IMR-90 (cell line): ENCODE measurements around the gene DCHS1. TPM values are rescaled to one million over a fixed set of nuclear protein-coding genes. Genes with fewer than 3 reads are reported as not detected.

ENCODE experiments used
- ATAC-seq: fragments of 200-7000 bp; cut with Tn5 transposase; 2 replicates; pipeline ENCODE4 v1.9.1; 2020; ENCODE audit warnings: low read depth, mild to moderate bottlenecking, moderate library complexity
- BruUV-seq: library from RNA; stranded (reverse); fragments of 400-500 nt; replicated peaks from 2 replicates; lab custom pipeline; 2021; lab: Mats Ljungman, UMichigan
- CTCF ChIA-PET: fragments of 300-600 bp; formaldehyde crosslinking; extraction: SDS; loops from one replicate; lab custom pipeline; 2021; ENCODE audit warnings: antibody characterized with exemption; lab: Yijun Ruan, JAX
- POLR2A ChIA-PET: fragments of 300-600 bp; sonication (Branson Sonifier 250); formaldehyde crosslinking; loops from one replicate; lab custom pipeline; 2022; ENCODE audit warnings: antibody characterized with exemption; ENCODE audit not compliant: unreplicated experiment; lab: Charles Lee
- DNase-seq: peaks from one replicate; pipeline ENCODE4 v3.0.0; 2013
- H2AFZ ChIP-seq: replicated peaks from 2 replicates; pipeline ENCODE3; 2013; ENCODE audit warnings: low read length, mild to moderate bottlenecking; ENCODE audit not compliant: poor library complexity
- H2AK5ac ChIP-seq: 2 replicates; pipeline ENCODE4 v1.6.1; 2013; ENCODE audit warnings: low read depth, low read length, inconsistent platforms
- H2AK9ac ChIP-seq: replicated peaks from 2 replicates; pipeline ENCODE3; 2013; ENCODE audit warnings: mild to moderate bottlenecking, low read depth, low read length, moderate library complexity; ENCODE audit not compliant: poor library complexity
- H2BK120ac ChIP-seq: 2 replicates; pipeline ENCODE4 v1.6.1; 2013; ENCODE audit warnings: low read depth, low read length, inconsistent platforms
- H2BK15ac ChIP-seq: 3 replicates; pipeline ENCODE4 v1.6.1; 2013; ENCODE audit warnings: low read depth, low read length, inconsistent platforms
- H2BK20ac ChIP-seq: 2 replicates; pipeline ENCODE4 v1.6.1; 2013; ENCODE audit warnings: low read depth, mild to moderate bottlenecking, inconsistent platforms, low read length, moderate library complexity
- H2BK5ac ChIP-seq: 2 replicates; pipeline ENCODE4 v1.6.1; 2013; ENCODE audit warnings: mild to moderate bottlenecking, low read depth, low read length, inconsistent platforms; ENCODE audit not compliant: poor library complexity, severe bottlenecking
- H3K14ac ChIP-seq: replicated peaks from 2 replicates; pipeline ENCODE4 v1.6.1; 2013; ENCODE audit warnings: low read depth, low read length, inconsistent platforms
- H3K18ac ChIP-seq: 2 replicates; pipeline ENCODE4 v1.6.1; 2013; ENCODE audit warnings: low read depth, low read length, control low read depth
- H3K23ac ChIP-seq: 2 replicates; pipeline ENCODE4 v1.6.1; 2013; ENCODE audit warnings: low read depth, low read length, inconsistent platforms
- H3K27ac ChIP-seq: 2 replicates; pipeline ENCODE4 v1.5.1; 2013; ENCODE audit warnings: mild to moderate bottlenecking, control low read depth, low read length; ENCODE audit not compliant: insufficient read depth
- H3K27me3 ChIP-seq: 2 replicates; pipeline ENCODE4 v1.6.1; 2013; ENCODE audit warnings: low read length; ENCODE audit not compliant: control insufficient read depth, insufficient read depth
- H3K36me3 ChIP-seq: 2 replicates; pipeline ENCODE4 v1.6.1; 2013; ENCODE audit warnings: low read length, mixed read lengths; ENCODE audit not compliant: control insufficient read depth, insufficient read depth
- H3K4ac ChIP-seq: 2 replicates; pipeline ENCODE4 v1.6.1; 2013; ENCODE audit warnings: low read depth, low read length, inconsistent platforms
- H3K4me1 ChIP-seq: 2 replicates; pipeline ENCODE4 v1.6.1; 2013; ENCODE audit warnings: low read length, mixed read lengths; ENCODE audit not compliant: control insufficient read depth, insufficient read depth
- H3K4me2 ChIP-seq: 2 replicates; pipeline ENCODE4 v1.6.1; 2013; ENCODE audit warnings: low read depth, mild to moderate bottlenecking, control low read depth, low read length, moderate library complexity
- H3K4me3 ChIP-seq: 2 replicates; pipeline ENCODE4 v1.5.1; 2013; ENCODE audit warnings: low read depth, mild to moderate bottlenecking, control low read depth, low read length, moderate library complexity; ENCODE audit not compliant: insufficient read depth
- H3K56ac ChIP-seq: 2 replicates; pipeline ENCODE4 v1.6.1; 2013; ENCODE audit warnings: low read length, inconsistent platforms; ENCODE audit not compliant: insufficient read depth; ENCODE audit errors: extremely low read depth
- H3K79me1 ChIP-seq, 2 experiments: 2 replicates each; pipeline ENCODE4 v1.6.1; 2013; ENCODE audit warnings: low read length in 2 of 2, inconsistent platforms in 1 of 2, low read depth in 1 of 2
- H3K9ac ChIP-seq: 2 replicates; pipeline ENCODE4 v1.6.1; 2013; ENCODE audit warnings: low read depth, low read length, control low read depth
- H3K9me1 ChIP-seq: 2 replicates; pipeline ENCODE4 v1.6.1; 2013; ENCODE audit warnings: low read length, inconsistent platforms; ENCODE audit not compliant: insufficient read depth
- H3K9me3 ChIP-seq: 2 replicates; pipeline ENCODE4 v1.6.1; 2013; ENCODE audit warnings: low read length; ENCODE audit not compliant: control insufficient read depth, insufficient read depth
- H4K20me1 ChIP-seq: 2 replicates; pipeline ENCODE4 v1.6.1; 2013; ENCODE audit warnings: low read length, inconsistent platforms; ENCODE audit not compliant: insufficient read depth
- H4K5ac ChIP-seq: 2 replicates; pipeline ENCODE4 v1.6.1; 2013; ENCODE audit warnings: mild to moderate bottlenecking, low read depth, low read length, control low read depth
- H4K8ac ChIP-seq, 2 experiments: 2 replicates each; pipeline ENCODE4 v1.6.1; 2013; ENCODE audit warnings: low read depth in 2 of 2, low read length in 2 of 2, control low read depth in 1 of 2, inconsistent platforms in 1 of 2
- H4K91ac ChIP-seq: 2 replicates; pipeline ENCODE4 v1.6.1; 2013; ENCODE audit warnings: low read depth, low read length, inconsistent platforms; ENCODE audit not compliant: insufficient read depth
- BHLHE40 ChIP-seq: fragments of 150-350 bp; IDR thresholded peaks from 2 replicates; pipeline ENCODE4 v1.6.1; 2016; ENCODE audit warnings: mild to moderate bottlenecking, low read depth, low read length
- CEBPB ChIP-seq: IDR thresholded peaks from 2 replicates; pipeline ENCODE4 v1.6.1; 2012; ENCODE audit warnings: low read depth, low read length, improper control_type of control experiment
- CHD1 ChIP-seq: IDR thresholded peaks from 2 replicates; pipeline ENCODE4 v1.6.1; 2012; ENCODE audit warnings: low read depth, low read length, improper control_type of control experiment
- ELK1 ChIP-seq: fragments of 150-350 bp; IDR thresholded peaks from 2 replicates; pipeline ENCODE4 v1.6.1; 2016; ENCODE audit warnings: low read depth, mild to moderate bottlenecking, low read length, moderate library complexity, borderline replicate concordance
- MAFK ChIP-seq: IDR thresholded peaks from 2 replicates; pipeline ENCODE4 v1.6.1; 2012; ENCODE audit warnings: low read depth, low read length, improper control_type of control experiment
- MAZ ChIP-seq: IDR thresholded peaks from 2 replicates; pipeline ENCODE4 v1.6.1; 2012; ENCODE audit warnings: low read depth, mild to moderate bottlenecking, low read length, improper control_type of control experiment, moderate library complexity, borderline replicate concordance
- NFE2L2 ChIP-seq: fragments of 150-350 bp; IDR thresholded peaks from 2 replicates; pipeline ENCODE4 v1.6.1; 2016; ENCODE audit warnings: low read depth, mild to moderate bottlenecking, low read length
- POLR2A ChIP-seq: IDR thresholded peaks from 2 replicates; pipeline ENCODE4 v1.6.1; 2012; ENCODE audit warnings: mild to moderate bottlenecking, low read depth, low read length
- RAD21 ChIP-seq: IDR thresholded peaks from 2 replicates; pipeline ENCODE4 v1.6.1; 2012; ENCODE audit warnings: low read length, improper control_type of control experiment
- RCOR1 ChIP-seq: IDR thresholded peaks from 2 replicates; pipeline ENCODE4 v1.6.1; 2012; ENCODE audit warnings: mild to moderate bottlenecking, low read length, improper control_type of control experiment; ENCODE audit not compliant: insufficient replicate concordance
- RFX5 ChIP-seq: IDR thresholded peaks from 2 replicates; pipeline ENCODE4 v1.8.0; 2012; ENCODE audit warnings: low read depth, mild to moderate bottlenecking, low read length, moderate library complexity
- SMC3 ChIP-seq: fragments of 150-350 bp; IDR thresholded peaks from 2 replicates; pipeline ENCODE4 v1.6.1; 2016; ENCODE audit warnings: low read depth, mild to moderate bottlenecking, antibody characterized with exemption, low read length, moderate library complexity
- WGBS, 2 experiments: methylation state at CpG; one replicate each; pipeline versions ENCODE4 v1.1.5 to v1.1.7; 2013; ENCODE audit warnings: missing lambda C conversion rate in 2 of 2; ENCODE audit not compliant: insufficient read length in 1 of 2; ENCODE audit errors: extremely low coverage in 2 of 2; 5-methylcytosine and 5-hydroxymethylcytosine counted together
- dilution Hi-C: fragments of 300-500 bp; cut with HindIII; formaldehyde crosslinking; loops from one replicate; pipeline ENCODE4 v1.14.3; 2018; ENCODE audit warnings: low sequenced_read_pairs; ENCODE audit not compliant: unreplicated experiment
- in situ Hi-C: fragments of 300-500 bp; cut with MboI; formaldehyde crosslinking; loops from 3 replicates; pipeline ENCODE4 v1.14.3; 2019; ENCODE audit warnings: low sequenced_read_pairs, inconsistent platforms, mixed read lengths
- intact Hi-C: fragments of 100-400 bp; cut with micrococcal nuclease; formaldehyde crosslinking; loops from 2 replicates; pipeline ENCODE4 v1.10.0; 2022
- polyA plus RNA-seq, 3 experiments: library from polyadenylated mRNA; depleted of rRNA; stranded (reverse); fragments of >200 nt; gene quantifications; 2 replicates each; pipeline ENCODE4 v1.2.3, GENCODE V29; 2012; ENCODE audit warnings: low replicate concordance in 1 of 3
- total RNA-seq: library from RNA; depleted of rRNA; stranded (reverse); fragments of >200 nt; gene quantifications from 2 replicates; pipeline ENCODE4 v1.2.3, GENCODE V29; 2012
- TF ChIP-seq, protein P1 (sequence below): fragments of 150-350 bp; IDR thresholded peaks from 2 replicates; pipeline ENCODE4 v1.6.1; 2017; ENCODE audit warnings: mild to moderate bottlenecking, antibody characterized with exemption, low read length, low read depth
- TF ChIP-seq, protein P2 (sequence below): conservative IDR thresholded peaks from 2 replicates; pipeline ENCODE4 v1.5.1; 2012; ENCODE audit warnings: mild to moderate bottlenecking, low read depth, low read length, improper control_type of control experiment

Gene DCHS1
- total and polyA plus RNA-seq, 2 of the 4 experiments (the other 2 are of a cell fraction): 1.4 to 3.3 TPM

DNA sequence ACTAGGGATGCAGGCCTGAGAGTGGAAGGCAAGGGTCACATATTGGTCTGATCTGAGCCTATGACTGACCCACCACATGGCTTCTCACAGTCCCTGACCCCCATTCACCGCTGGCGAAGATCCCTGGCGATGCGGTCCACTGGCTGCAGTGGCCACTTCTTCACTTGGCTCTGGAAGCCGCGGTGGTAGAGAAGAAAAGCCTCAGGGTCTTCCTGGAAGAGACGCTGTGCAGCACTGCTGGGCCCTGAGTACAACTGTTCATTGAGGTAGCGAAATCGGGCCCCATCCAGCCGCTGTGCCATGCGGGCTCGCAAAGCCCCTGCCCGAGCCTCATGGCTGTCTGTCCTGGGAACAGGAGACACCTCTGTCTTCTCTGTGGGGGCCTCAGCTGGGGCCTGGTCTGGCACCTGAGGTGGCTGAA is 54.6 kb downstream of the DCHS1 start:
- H3K9me1 ChIP-seq: peaks cover 14% of the 10 kb centered on the region
- H4K91ac ChIP-seq: no peak overlapping the region
- no peak overlapping the region for H3K27ac ChIP-seq
- ChIA-PET CTCF (no interaction called here), POLR2A (no interaction called here)
- no peak overlapping the region for H2AFZ ChIP-seq
- ATAC-seq (no peak), DNase-seq (no peak)
- H2BK5ac ChIP-seq: no peak overlapping the region
- no peak overlapping the region for H3K9ac ChIP-seq
- dilution Hi-C loops (no loop called here), intact Hi-C loops (loop anchor here (5.0 kb wide), 2 partner anchors 119 to 156 kb away; partner anchors contain the start of genes ARFIP2 and TIMM10B), in situ Hi-C loops (no loop called here)
- no peak overlapping the region for H2BK20ac ChIP-seq
- no peaks in the 10 kb centered on the region for H3K9me3 ChIP-seq
- peaks cover 5% of the 10 kb centered on the region; the same call in 1 of the 2 replicates for H3K4me1 ChIP-seq
- peaks cover 37% of the 10 kb centered on the region for H3K36me3 ChIP-seq
- no peak overlapping the region for H4K8ac ChIP-seq
- 99% methylated on average over 12 of the region's 13 CpGs; no CpG with 5 or more reads in 1 of the 2 experiments for WGBS, 2 experiments
- H3K18ac ChIP-seq: no peak overlapping the region
- no peak overlapping the region for H3K4me2 ChIP-seq
- no peak overlapping the region for H3K56ac ChIP-seq
- H3K23ac ChIP-seq: no peak overlapping the region
- no peak overlapping the region for H4K5ac ChIP-seq
- no peak overlapping the region for H3K14ac ChIP-seq
- no peak overlapping the region for H2BK15ac ChIP-seq
- H4K20me1 ChIP-seq: peaks cover 3% of the 10 kb centered on the region; the same call in 1 of the 2 replicates
- H3K79me1 ChIP-seq: peaks cover 21 to 77% of the 10 kb centered on the region in 2 experiments
- H3K4me3 ChIP-seq: no peak overlapping the region
- H3K27me3 ChIP-seq: no peaks in the 10 kb centered on the region
- no peak overlapping the region for H3K4ac ChIP-seq
- no TSS peak for BruUV-seq
- no peak overlapping the region for H2AK5ac ChIP-seq
- no peak for TF ChIP-seq RCOR1
- TF ChIP-seq, protein P1, sequence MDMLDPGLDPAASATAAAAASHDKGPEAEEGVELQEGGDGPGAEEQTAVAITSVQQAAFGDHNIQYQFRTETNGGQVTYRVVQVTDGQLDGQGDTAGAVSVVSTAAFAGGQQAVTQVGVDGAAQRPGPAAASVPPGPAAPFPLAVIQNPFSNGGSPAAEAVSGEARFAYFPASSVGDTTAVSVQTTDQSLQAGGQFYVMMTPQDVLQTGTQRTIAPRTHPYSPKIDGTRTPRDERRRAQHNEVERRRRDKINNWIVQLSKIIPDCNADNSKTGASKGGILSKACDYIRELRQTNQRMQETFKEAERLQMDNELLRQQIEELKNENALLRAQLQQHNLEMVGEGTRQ: no peak
- TF ChIP-seq ELK1: no peak
- no peak for TF ChIP-seq RAD21
- TF ChIP-seq NFE2L2: no peak
- TF ChIP-seq SMC3: no peak
- no peak for TF ChIP-seq MAZ
- TF ChIP-seq, protein P2, sequence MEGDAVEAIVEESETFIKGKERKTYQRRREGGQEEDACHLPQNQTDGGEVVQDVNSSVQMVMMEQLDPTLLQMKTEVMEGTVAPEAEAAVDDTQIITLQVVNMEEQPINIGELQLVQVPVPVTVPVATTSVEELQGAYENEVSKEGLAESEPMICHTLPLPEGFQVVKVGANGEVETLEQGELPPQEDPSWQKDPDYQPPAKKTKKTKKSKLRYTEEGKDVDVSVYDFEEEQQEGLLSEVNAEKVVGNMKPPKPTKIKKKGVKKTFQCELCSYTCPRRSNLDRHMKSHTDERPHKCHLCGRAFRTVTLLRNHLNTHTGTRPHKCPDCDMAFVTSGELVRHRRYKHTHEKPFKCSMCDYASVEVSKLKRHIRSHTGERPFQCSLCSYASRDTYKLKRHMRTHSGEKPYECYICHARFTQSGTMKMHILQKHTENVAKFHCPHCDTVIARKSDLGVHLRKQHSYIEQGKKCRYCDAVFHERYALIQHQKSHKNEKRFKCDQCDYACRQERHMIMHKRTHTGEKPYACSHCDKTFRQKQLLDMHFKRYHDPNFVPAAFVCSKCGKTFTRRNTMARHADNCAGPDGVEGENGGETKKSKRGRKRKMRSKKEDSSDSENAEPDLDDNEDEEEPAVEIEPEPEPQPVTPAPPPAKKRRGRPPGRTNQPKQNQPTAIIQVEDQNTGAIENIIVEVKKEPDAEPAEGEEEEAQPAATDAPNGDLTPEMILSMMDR: no peak
- no peak for TF ChIP-seq MAFK
- TF ChIP-seq RFX5: no peak
- no peak for TF ChIP-seq POLR2A
- TF ChIP-seq CEBPB: no peak
- TF ChIP-seq BHLHE40: no peak
- no peak for TF ChIP-seq CHD1
- H2AK9ac ChIP-seq: no peak overlapping the region
- no peak overlapping the region for H2BK120ac ChIP-seq
